ENCODE data around the gene CFTR. TPM values are rescaled to one million over a fixed set of nuclear protein-coding genes. Genes with fewer than 3 reads are reported as not detected.

CFTR gene
- total RNA-seq, 1 experiment from 2014 or later: not detected

DNA sequence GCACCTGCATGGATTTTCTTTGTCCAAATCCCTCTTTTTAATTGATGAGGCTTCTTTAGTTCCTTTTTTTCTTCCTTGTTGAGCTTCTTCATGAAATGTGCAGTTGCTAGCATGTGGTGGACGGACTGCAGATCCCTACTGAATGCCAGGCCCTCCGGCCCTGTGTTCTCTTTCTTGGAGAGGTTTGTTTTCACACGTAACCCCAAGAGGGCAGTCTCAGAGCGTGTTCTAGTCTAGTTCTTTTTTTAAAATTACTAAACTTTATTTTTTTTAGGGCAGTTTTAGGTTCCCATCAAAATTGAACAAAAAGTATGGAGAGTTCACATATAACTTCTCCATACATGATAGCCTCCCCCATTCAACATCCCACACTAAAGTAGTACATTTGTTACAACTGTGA lies 190.0 kb downstream of the CFTR start:
- in situ Hi-C loops (cut with HindIII; ENCODE audit: low sequenced_read_pairs): no loop called here
- no peak for DNase-seq (ENCODE audit: low spot score)

GRCh38 chr7:117672453-117672852 lies 192.6 kb downstream of the CFTR start:
- in situ Hi-C loops (cut with HindIII; ENCODE audit: low sequenced_read_pairs): no loop called here
- no peak for DNase-seq (ENCODE audit: low spot score)

DNA sequence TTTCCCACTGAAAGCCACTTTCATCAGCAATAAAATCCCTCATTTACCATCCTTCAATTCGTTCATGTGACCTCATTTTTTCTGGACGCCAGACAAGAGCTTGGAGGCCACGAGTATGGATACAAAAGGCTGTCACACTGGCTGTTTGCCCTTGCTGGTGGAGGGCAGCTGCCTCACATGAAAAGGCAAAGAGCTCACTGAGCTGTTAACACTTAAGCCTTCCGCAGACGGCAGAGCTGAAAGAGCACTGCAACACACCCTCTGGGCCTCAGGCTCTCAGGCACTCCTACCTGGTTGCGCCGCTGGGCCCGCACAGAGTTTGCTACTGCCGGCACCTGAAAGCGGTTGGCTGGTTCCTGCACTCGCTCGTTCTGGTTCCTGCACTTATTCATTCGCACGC lies 193.5 kb downstream of the CFTR start:
- DNase-seq (ENCODE audit: low spot score): peak; percentile 63
- in situ Hi-C loops (cut with HindIII; ENCODE audit: low sequenced_read_pairs): no loop called here

DNA sequence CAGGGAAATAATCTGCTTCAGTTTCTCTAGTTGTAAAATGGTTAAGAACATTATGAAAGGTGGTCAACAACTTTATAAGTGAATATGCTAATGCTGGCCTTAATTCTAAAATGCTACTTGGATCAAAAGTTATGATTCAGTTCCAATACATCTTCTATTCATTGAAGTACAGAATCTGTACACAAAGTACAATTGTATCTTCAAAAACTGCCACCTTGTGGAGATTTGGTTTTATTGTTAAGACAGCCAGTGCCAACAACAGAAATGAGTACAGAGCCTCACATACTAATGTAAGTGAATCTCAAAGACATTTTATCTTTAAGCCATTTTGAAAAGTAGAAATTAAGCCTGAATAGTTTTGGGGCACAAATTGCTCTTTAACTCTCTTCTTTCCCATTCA lies 194.0 kb downstream of the CFTR start:
- in situ Hi-C loops (cut with HindIII; ENCODE audit: low sequenced_read_pairs): no loop called here
- DNase-seq (ENCODE audit: low spot score): peak; percentile 33

DNA sequence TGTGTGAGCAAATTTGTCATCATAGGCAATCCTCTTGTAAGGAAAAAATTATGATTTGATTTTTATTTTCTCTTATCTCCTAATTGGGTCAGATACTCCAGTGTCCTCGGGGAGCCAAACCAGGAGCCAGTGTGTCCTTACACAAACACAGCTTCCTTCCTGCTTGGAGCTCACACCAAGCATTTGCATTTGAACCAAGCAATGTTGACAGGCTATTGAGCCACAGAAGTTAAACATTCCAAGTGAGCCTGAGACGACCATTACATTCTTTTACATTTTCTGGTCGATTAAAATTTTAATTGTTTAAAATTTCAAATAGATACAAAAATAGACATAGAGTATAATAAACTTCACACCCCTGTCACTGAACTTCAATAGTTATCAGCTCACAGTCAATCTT lies 194.8 kb downstream of the CFTR start:
- in situ Hi-C loops (cut with HindIII; ENCODE audit: low sequenced_read_pairs): no loop called here
- no peak for DNase-seq (ENCODE audit: low spot score)

DNA sequence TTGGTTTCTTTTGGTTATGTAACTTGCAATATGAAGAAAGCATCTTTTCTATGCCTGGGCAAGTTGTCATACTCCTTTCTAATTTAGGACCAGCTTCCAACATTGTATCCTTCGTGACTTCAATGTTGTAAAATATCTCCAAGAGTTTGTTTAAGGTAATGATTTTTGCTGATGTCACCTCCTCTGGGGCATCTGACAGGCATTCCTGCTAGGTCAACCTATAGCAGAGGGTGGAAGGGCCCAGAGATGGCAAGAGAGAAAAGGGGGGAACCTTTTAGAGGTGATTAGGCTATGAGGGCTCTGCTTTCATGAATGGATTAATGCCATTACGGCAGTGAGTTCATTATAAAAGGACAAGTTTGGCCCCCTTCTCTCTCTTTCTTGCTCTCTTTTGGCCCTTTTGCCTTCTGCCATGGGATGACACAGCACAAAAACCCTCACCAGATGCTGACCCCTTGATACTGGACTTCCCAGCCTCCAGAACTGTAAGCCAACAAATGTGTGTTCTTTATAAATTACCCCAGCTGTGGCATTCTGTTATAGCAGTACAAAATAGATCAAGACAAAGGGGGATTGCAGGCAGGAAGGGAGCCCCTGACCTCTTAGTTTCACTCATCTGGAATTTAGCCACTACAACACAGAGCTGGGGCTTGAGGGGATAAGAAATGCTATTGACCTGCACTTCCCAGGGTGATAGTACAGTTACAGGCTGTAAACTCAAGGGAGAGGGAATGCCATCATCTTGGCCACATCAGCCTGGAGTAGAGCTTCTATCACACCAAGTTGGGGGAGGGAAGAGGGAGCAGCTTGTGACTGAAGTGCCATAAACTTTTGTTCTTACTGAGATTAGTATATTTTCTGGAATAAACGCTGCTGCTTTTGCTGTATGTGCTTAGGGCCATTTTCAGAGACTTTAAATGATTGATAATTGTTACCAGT lies 195.9 kb downstream of the CFTR start:
- in situ Hi-C loops (cut with HindIII; ENCODE audit: low sequenced_read_pairs): no loop called here

GRCh38 chr7:117679120-117679519 lies 199.3 kb downstream of the CFTR start:
- in situ Hi-C loops (cut with HindIII; ENCODE audit: low sequenced_read_pairs): no loop called here
- DNase-seq (ENCODE audit: low spot score): no peak

More for the DNA sequence above, 195.9 kb downstream of the CFTR start:
- no peak for DNase-seq (ENCODE audit: low spot score)

GRCh38 chr7:117682681-117683385 lies 203.0 kb downstream of the CFTR start:
- in situ Hi-C loops (cut with HindIII; ENCODE audit: low sequenced_read_pairs): no loop called here

DNA sequence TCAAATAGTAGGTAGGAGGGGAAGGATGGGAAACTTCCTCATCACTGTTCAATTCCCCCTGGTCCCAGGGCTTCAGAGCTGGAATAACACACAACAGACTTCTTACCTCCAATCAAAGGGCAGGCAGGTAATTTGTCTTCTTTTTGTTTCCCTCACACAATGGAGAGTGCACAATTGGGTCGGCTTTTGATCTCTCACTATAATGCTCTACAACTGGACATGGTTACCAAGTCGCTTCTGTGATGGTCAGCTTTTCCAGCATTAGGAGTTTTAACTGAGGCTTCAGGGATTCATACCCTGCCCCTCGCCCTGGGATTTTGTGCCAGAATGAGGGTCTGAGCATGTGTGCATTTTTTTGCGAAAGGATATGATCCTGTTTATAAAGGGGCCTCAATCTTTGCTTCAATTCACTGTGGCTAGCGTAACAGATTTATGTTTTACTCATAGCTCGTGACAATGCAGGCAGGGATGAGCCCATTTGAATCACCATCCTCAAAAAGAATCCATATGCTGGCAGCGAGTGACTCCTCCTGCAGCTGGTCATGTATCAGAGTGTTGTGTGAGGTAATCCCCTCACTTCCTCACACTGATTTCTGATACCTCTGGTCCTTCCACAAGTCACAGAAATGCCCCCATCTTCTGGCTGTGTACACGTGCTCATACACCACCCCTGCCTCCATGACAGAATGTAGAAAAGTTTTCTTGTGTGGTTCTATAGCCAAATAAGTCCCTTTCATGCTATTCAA lies 203.8 kb downstream of the CFTR start:
- DNase-seq (ENCODE audit: low spot score): no peak
- in situ Hi-C loops (cut with HindIII; ENCODE audit: low sequenced_read_pairs): no loop called here

More at GRCh38 chr7:117682681-117683385, 203.0 kb downstream of the CFTR start:
- no peak for DNase-seq (ENCODE audit: low spot score)

DNA sequence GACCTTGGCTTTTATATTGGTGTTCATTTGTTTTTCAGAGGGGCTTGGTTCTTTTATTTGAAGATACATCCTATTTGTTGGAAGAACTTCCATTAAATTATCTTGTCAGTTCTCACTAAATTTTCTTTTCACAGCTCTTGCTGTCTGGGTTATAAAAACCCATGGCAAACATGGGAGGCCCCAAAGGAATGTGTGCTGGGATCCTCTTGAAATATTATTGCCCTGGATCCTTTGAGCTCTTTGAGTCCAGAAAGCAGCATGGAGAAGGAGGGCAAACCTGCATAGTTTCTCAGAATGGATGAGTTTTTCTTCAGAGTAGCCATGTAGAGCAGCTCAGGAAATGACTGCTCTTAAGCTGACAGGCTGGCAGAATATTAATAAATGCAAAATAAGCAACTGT lies 206.0 kb downstream of the CFTR start:
- DNase-seq (ENCODE audit: low spot score): no peak

GRCh38 chr7:117686311-117686935 lies 206.6 kb downstream of the CFTR start:
- DNase-seq (ENCODE audit: low spot score): no peak
- in situ Hi-C loops (cut with HindIII; ENCODE audit: low sequenced_read_pairs): no loop called here

More for the DNA sequence above, 206.0 kb downstream of the CFTR start:
- in situ Hi-C loops (cut with HindIII; ENCODE audit: low sequenced_read_pairs): no loop called here

- no peak for DNase-seq (ENCODE audit: low spot score)
- in situ Hi-C loops (cut with HindIII; ENCODE audit: low sequenced_read_pairs): no loop called here
These were observed 208.3 kb downstream of the CFTR start for GRCh38 chr7:117688126-117688525.

DNA sequence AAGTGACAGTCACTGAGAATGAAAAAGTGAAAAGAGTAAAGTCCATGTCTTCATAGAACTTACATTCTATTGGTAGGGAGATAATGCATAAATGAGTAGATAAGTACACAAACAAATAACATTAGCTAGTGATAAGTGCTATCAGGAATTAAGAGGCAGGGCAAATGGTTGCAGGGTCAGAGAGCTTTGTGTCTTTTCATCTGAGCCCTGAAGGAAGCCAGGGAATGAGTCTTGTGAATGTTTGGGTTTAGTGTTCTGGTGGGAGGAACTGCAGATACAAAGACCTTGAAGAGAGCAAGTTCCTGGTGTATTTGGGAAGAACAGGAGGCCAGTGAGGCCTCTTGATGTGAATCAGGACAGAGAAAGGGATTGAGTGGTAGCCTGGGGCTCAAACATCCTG lies 209.6 kb downstream of the CFTR start:
- in situ Hi-C loops (cut with HindIII; ENCODE audit: low sequenced_read_pairs): no loop called here
- no peak for DNase-seq (ENCODE audit: low spot score)

- in situ Hi-C loops (cut with HindIII; ENCODE audit: low sequenced_read_pairs): no loop called here
- DNase-seq (ENCODE audit: low spot score): no peak
These were observed 210.3 kb downstream of the CFTR start for GRCh38 chr7:117690147-117690546.

DNA sequence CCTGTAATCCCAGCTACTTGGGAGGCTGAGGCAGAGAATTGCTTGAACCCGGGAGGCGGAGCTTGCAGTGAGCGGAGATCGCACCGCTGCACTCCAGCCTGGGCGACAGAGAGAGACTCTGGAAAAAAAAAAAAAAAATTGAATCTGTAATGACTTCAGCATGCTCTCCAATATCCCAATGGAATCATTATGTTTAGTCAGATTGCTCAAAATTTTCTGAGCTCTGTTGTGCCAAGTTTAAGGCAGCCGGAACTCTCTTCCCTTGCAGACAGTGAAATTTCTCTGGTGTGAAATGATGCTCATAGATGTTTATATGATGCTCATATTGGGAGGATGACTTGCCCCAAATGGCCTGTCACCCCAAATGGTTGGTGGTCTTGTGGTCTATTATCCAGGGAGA lies 212.5 kb downstream of the CFTR start:
- in situ Hi-C loops (cut with HindIII; ENCODE audit: low sequenced_read_pairs): no loop called here
- DNase-seq (ENCODE audit: low spot score): no peak

DNA sequence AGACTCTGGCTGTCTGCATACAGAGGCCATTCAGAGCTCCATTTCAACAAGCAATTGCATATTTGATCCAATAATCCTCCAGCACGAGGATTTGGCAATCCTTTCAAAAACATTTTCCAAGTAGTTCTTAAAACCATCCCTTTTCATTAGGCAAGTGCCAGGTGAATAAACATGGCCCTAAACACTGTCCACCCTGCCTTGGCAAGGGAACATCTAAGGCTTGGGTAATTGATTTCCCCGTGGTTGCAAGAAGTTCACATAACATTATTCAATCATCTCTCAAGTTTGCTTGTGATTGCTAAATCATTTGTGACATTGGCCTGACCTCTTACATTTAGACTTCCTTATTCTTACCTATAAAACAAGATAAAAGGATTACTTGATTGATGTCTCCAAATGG lies 218.2 kb downstream of the CFTR start:
- no peak for DNase-seq (ENCODE audit: low spot score)
- in situ Hi-C loops (cut with HindIII; ENCODE audit: low sequenced_read_pairs): no loop called here

DNA sequence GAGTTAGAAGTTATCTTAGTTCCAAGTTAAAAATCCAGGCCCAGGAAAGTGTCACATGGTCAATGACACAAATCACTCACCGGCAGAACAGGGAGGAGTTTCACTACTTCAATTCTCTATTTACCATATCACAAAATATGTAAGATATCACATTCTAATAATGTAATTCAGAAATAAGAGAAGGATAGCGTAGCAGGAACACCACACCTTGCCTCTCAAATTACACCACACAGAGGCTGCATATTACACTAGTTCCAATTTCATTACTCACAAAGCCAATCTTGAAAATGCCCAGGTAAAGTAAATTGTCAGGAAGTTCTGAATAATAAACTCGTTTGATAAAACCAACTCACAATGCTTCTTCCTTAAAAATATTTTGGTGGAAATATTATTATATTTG lies 224.2 kb downstream of the CFTR start:
- DNase-seq (ENCODE audit: low spot score): no peak
- in situ Hi-C loops (cut with HindIII; ENCODE audit: low sequenced_read_pairs): no loop called here

- in situ Hi-C loops (cut with HindIII; ENCODE audit: low sequenced_read_pairs): no loop called here
- no peak for DNase-seq (ENCODE audit: low spot score)
These were observed 225.8 kb downstream of the CFTR start for GRCh38 chr7:117705630-117706029.

DNA sequence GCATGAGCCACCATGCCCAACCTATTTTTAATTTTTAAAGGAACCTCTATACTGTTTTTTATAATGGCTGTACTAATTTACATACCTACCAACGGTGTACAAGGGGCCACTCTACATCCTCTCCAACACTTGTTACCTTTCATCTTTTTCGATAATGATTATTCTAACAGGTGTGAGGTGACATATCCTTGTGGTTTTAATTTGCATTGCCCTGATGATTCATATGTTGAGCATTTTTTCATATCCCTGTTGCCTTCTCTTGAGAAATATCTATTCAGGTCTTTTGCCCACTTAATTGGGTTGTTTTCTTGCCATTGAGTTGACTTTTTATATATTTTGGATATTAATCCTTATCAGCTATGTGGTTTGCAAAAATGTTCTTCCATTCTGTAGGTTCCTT lies 226.4 kb downstream of the CFTR start:
- in situ Hi-C loops (cut with HindIII; ENCODE audit: low sequenced_read_pairs): no loop called here
- no peak for DNase-seq (ENCODE audit: low spot score)
